HG03066 (cell line): Measurements from ENCODE around the gene SP2.
A peak's percentile ranks its signal among the peaks of the same experiment; 100 is the strongest.

Experiments used
- ATAC-seq: cut with Tn5 transposase; IDR thresholded peaks from one replicate; pipeline ENCODE4 v1.9.1; 2021; ENCODE audit warnings: low read depth; ENCODE audit not compliant: unreplicated experiment

The SP2 gene

DNA sequence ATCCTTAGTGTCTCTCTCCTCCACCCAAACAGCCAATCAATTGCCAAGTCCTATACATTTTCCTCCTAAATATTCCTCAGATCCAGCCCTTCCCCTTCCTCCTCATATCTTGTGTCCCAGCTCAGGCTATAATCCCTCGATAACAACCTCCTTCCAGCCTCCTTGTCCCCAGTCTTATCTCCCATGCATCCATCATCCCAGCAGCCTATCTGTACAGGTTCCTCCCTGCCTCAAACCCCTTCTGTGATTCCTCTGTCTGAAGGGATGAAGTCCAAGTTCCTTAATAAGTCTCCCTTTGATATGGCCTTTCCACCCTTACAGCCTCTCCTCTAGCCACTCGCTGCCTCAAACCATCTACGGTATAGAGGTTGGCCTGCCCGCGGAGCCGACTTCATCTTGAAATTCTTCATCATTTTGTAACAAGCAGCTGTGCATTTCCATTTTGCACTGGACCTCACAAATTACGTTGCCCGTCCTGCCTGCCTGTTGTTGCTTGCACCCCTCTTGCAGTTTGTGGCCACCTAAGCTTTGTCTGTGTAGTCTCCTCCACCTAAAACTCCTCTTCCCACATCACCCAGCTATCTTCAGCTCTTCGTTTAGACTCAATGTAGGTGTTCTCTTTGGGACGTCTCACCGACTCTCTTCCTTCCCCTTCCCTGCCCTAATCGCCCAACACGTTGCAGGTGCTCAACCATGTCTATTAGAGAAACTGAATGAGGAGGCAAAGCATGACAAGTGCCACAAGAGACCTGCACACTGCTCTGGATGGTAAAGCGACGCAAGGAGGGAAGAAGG is 74.1 kb downstream of the SP2 start:
- no peak for ATAC-seq

DNA sequence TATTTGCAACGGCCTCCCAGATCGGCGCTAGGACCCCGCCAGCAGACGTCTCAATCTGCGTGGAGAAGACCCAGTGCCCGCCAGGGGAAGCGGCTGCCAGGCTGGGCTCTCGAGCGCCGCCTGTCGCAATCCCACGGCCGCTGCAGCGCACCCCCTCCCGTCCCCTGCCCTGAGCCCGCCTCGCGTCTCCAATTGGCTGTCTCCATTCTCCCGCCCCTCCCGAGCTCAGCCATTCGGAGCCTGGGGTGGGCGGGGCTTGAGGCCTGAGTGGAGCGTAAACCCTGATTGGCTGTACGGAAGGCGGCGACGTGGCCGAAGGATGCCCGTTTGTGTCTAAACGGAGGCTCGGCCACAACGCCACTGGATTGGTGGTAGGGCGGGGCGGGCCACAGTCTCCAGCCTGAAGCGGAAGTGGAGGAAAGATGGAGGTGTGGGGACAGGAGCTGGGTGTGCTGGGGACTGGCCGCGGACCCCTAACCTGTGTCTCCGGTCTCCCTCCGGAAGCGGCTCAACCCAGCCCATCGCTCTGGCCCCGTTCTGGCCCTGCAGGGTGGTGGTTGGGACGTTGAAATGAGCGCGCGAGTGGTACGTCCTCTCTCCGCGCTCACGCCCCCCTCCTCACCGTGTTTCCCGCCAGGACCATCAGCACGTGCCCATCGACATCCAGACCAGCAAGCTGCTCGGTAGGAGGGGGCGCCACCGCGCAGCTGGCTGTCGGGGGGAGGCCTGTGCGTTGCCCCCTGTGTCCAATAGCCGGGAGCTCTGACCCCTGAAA is 74.9 kb downstream of the SP2 start, which contains the start of gene CDK5RAP3:
Gene CDK5RAP3 (plus strand): TSS at position 389 of the 775 bp plus-strand sequence. CDS start 34 bp downstream, at position 423.
- peak; percentile 91 for ATAC-seq

DNA sequence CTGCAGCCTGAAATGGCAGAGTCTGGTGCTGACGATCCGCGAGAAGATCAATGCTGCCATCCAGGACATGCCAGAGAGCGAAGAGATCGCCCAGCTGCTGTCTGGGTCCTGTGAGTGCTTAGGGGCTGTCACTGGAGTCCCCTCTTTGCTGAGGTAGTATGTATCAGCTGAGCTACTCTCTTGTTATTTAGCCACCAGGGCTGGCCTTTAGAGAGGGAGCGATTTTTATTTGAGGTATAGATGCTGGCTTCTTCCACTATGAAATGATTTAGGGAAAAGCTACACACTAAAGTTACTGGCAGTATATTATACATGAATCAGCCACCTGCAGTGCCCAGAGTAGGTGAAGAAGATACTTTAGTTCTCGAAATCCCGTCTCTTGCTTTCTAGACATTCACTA is 77.5 kb downstream of the SP2 start:
- ATAC-seq = no peak

DNA sequence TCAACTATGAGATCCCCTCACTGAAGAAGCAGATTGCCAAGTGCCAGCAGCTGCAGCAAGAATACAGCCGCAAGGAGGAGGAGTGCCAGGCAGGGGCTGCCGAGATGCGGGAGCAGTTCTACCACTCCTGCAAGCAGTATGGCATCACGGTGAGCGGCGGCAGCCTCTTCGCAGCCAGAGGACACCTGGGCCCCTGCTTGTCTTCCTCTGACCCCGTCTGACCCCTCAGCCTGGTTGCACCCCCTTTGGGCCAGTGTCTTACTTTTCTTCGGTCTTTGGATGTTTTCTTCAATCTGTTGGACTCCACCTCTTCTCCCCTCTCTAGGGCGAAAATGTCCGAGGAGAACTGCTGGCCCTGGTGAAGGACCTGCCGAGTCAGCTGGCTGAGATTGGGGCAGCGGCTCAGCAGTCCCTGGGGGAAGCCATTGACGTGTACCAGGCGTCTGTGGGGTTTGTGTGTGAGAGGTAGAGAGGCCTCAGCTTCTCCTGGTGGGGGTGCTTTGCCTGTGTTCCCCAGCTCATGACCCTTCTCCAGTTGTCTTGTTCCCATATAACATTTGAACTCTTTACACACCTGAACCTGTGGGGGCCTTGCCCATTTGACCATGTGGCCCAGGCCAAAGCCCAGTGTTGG is 79.3 kb downstream of the SP2 start:
- ATAC-seq = no peak

DNA sequence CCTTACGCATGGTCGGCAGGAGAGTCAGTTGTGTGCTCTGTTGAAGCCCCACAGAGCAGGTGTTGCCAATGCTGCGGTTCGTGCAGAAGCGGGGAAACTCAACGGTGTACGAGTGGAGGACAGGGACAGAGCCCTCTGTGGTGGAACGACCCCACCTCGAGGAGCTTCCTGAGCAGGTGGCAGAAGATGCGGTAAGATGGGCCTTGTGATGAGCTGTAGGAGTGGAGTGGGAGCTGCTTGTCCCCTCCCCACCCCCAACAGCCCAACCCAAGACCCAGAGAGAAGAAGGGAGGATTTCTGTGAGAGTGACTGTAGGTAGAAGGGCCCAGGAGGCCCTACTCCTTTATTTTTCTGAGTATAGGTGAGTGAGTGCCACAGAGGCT is 79.8 kb downstream of the SP2 start:
- ATAC-seq = no peak

DNA sequence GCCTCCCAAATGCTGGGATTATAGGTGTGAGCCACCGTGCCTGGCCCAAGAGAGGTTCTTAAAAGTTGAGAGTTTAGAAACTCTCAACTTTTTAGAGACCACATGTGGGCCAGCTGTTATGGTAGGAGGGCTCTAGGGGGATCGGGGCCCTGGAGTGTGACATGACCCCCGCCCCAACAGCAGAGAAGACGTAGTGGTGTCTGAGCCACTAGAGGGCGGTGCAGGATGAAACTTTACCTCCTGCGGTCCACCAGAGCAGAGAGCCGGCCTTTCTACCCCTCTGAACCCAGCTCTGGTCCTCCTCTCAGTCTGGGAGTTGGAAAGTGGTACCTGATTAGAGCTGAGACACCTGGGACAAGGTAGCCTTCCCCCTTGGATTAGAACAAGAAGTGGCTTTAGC is 82.3 kb downstream of the SP2 start:
- no peak for ATAC-seq
